NCI-H2107 (cell line): ENCODE data around the gene SPTSSA.
"Not testable (repeated sequence)": the region's sequence is repeated elsewhere in the genome, so short reads cannot be mapped to it uniquely, and the experiment has no call there.

Experiments used
- DNase-seq: peaks from one replicate; lab custom pipeline; 2025; lab: John Stamatoyannopoulos, UW

The SPTSSA gene

GRCh38 chr14:34462132-34462893, at the start of gene SPTSSA:
SPTSSA (minus strand) TSS chr14:34462240; CDS start chr14:34462207, 33 bp downstream.
- DNase-seq = peak; percentile 93

GRCh38 chr14:34507884-34508283, 45.8 kb upstream of the SPTSSA start:
- no peak for DNase-seq

GRCh38 chr14:34507459-34507858, 45.4 kb upstream of the SPTSSA start:
- DNase-seq = no peak

- DNase-seq = not testable (repeated sequence)
These were observed 43.1 kb upstream of the SPTSSA start for GRCh38 chr14:34505124-34505491.

- DNase-seq = not testable (repeated sequence)
These were observed 42.0 kb upstream of the SPTSSA start for GRCh38 chr14:34504027-34504426.

GRCh38 chr14:34502545-34503225, 40.6 kb upstream of the SPTSSA start:
- DNase-seq = no peak

GRCh38 chr14:34502001-34502400, 40.0 kb upstream of the SPTSSA start:
- no peak for DNase-seq

GRCh38 chr14:34501004-34501580, 39.1 kb upstream of the SPTSSA start:
- no peak for DNase-seq

- peak; percentile 13 for DNase-seq
These were observed 36.8 kb upstream of the SPTSSA start for GRCh38 chr14:34498684-34499412.

- DNase-seq = no peak
These were observed 34.9 kb upstream of the SPTSSA start for GRCh38 chr14:34496679-34497513.

- DNase-seq = no peak
These were observed 34.1 kb upstream of the SPTSSA start for GRCh38 chr14:34496007-34496678.

- DNase-seq = no peak
These were observed 27.3 kb upstream of the SPTSSA start for GRCh38 chr14:34489324-34489723.

- DNase-seq = no peak
These were observed 26.5 kb upstream of the SPTSSA start for GRCh38 chr14:34488528-34488927.

- DNase-seq = no peak
These were observed 22.7 kb upstream of the SPTSSA start for GRCh38 chr14:34484726-34485125.

GRCh38 chr14:34482463-34482862, 20.4 kb upstream of the SPTSSA start:
- no peak for DNase-seq

GRCh38 chr14:34479694-34480093, 17.7 kb upstream of the SPTSSA start:
- DNase-seq = no peak

GRCh38 chr14:34478261-34478660, 16.2 kb upstream of the SPTSSA start:
- DNase-seq = no peak

GRCh38 chr14:34476036-34476435, 14.0 kb upstream of the SPTSSA start:
- not testable (repeated sequence) for DNase-seq

- no peak for DNase-seq
These were observed 13.1 kb upstream of the SPTSSA start for GRCh38 chr14:34475163-34475562.

- DNase-seq = no peak
These were observed 12.2 kb upstream of the SPTSSA start for GRCh38 chr14:34474187-34474679.
